ENCODE measurements around the gene ADGRA1. TPM values are rescaled to one million over a fixed set of nuclear protein-coding genes. Genes with fewer than 3 reads are reported as not detected.

The ADGRA1 gene
- polyA plus RNA-seq, 2 of the 4 experiments (the other 2 are of a cell fraction), result not detected

DNA sequence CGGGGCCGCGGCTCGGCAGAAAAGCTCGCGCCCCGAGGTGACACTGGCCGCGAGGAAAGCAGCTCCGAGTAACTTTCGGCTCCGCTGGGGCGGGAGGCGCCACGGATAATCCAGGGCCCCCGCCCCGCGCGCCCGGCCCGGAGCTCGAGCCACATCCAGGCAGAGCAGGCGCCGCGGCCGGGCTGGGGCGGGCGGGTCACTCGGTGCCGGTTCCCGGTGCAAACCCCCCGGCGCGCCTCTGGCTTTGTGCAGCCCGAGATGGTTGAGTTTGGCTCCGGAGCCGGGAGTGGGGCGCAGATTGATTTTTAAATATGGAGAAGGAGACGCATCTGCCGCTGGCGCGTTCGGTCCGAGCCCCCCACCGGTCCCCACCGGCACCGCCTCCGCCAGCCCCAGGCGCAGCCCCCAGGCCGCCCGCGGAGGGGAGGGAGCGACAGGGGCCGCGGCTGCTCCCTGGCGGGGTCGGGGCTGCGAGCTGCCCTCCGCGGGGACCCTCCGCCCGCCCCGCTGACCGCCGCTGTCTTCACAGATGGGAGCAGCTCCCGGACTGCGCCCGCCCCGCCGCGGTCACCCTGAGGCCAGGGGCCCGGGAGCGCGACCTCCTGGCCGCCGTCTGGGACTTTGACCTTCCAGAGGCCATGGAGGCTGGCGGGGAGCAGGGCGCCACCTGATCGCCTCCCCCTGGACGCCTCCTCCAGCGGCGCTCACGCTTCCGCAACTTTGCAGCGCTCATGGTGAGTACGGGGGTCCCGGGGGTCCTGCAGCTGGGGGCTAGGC lies 643 bp downstream of the ADGRA1 start (continued):
- TF ChIP-seq REST (IDR thresholded peaks at IDR 0.05) (no peak), FOXS1 (CRISPR knock-in tag; IDR thresholded peaks at IDR 0.05) (no peak)

GRCh38 chr10:133088956-133089800 lies 1.5 kb downstream of the ADGRA1 start:
- Histone ChIP-seq H3K27ac (no peak overlapping the region), H3K4me3 (no peak overlapping the region; the same call in 2 of the 3 replicates), H3K4me1 (peaks cover 10% of the 10 kb centered on the region; the same call in 2 of the 3 replicates), H3K4me2 (no peak overlapping the region), H3K9me3 (no peaks in the 10 kb centered on the region)
- TF ChIP-seq GATA3 (IDR thresholded peaks at IDR 0.05; ENCODE audit: borderline replicate concordance), result no peak
- ChIA-PET POLR2A (no interaction called here), CTCF (interaction anchor here (1.4 to 1.9 kb wide), 2 partner anchors 13 to 36 kb away, joined by 3 to 4 read pairs; no protein-coding TSS in a partner anchor)
- no peak for ATAC-seq
- no peak for DNase-seq (ENCODE audit: low read depth in 1 of 2, low spot score in 1 of 2)
- 45% methylated on average over 26 of the region's 46 CpGs for WGBS (ENCODE audit: missing lambda C conversion rate)
- FAIRE-seq, result no peak

- no peak for FAIRE-seq
- ChIA-PET POLR2A (no interaction called here), CTCF (interaction anchor here (0.9 to 1.9 kb wide), 2 partner anchors 35 to 45 kb away, joined by 4 read pairs; no protein-coding TSS in a partner anchor)
- no peaks in the 10 kb centered on the region for H3K9me3 ChIP-seq
- H3K27ac ChIP-seq, result no peak overlapping the region
- ATAC-seq, result no peak
- TF ChIP-seq HEYL (CRISPR knock-in tag; IDR thresholded peaks at IDR 0.05) (no peak), ZC3H11A (IDR thresholded peaks at IDR 0.05) (no peak), HOXB13 (CRISPR knock-in tag; IDR thresholded peaks at IDR 0.05; ENCODE audit: low read depth) (no peak), ZSCAN20 (CRISPR knock-in tag; IDR thresholded peaks at IDR 0.05) (no peak), FOXS1 (CRISPR knock-in tag; IDR thresholded peaks at IDR 0.05) (no peak)
- TF ChIP-seq, protein P1, sequence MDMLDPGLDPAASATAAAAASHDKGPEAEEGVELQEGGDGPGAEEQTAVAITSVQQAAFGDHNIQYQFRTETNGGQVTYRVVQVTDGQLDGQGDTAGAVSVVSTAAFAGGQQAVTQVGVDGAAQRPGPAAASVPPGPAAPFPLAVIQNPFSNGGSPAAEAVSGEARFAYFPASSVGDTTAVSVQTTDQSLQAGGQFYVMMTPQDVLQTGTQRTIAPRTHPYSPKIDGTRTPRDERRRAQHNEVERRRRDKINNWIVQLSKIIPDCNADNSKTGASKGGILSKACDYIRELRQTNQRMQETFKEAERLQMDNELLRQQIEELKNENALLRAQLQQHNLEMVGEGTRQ (IDR thresholded peaks at IDR 0.05), result no peak
- WGBS (ENCODE audit: missing lambda C conversion rate), result 25% methylated on average over 13 of the region's 13 CpGs
- no peak overlapping the region for H3K4me3 ChIP-seq
- H3K4me1 ChIP-seq, result peaks cover 10% of the 10 kb centered on the region; the same call in 2 of the 3 replicates
- no peak overlapping the region for H3K4me2 ChIP-seq
- DNase-seq (ENCODE audit: low read depth in 1 of 2, low spot score in 1 of 2), result no peak
These were observed 2.4 kb downstream of the ADGRA1 start for GRCh38 chr10:133090101-133090500.

GRCh38 chr10:133090654-133091053 lies 2.9 kb downstream of the ADGRA1 start:
- H3K4me3 ChIP-seq, result no peak overlapping the region
- no peak overlapping the region for H3K27ac ChIP-seq
- 32% methylated on average over 6 of the region's 7 CpGs for WGBS (ENCODE audit: missing lambda C conversion rate)
- peaks cover 10% of the 10 kb centered on the region; the same call in 2 of the 3 replicates for H3K4me1 ChIP-seq
- no peak for DNase-seq (ENCODE audit: low read depth in 1 of 2, low spot score in 1 of 2)
- H3K9me3 ChIP-seq, result no peaks in the 10 kb centered on the region
- H3K4me2 ChIP-seq, result no peak overlapping the region
- ATAC-seq, result no peak
- POLR2A ChIA-PET, result no interaction called here
- no peak for FAIRE-seq
- CTCF ChIA-PET, result interaction anchor here (0.9 to 1.9 kb wide), 2 partner anchors 34 to 46 kb away, joined by 4 read pairs; no protein-coding TSS in a partner anchor
- TF ChIP-seq NR3C1 (IDR thresholded peaks at IDR 0.05) (no peak), EHMT2 (IDR thresholded peaks at IDR 0.05; ENCODE audit: low read depth) (no peak), HES2 (IDR thresholded peaks at IDR 0.05) (no peak), KDM1A (IDR thresholded peaks at IDR 0.05; ENCODE audit: low read depth) (no peak), HOXA7 (CRISPR knock-in tag; IDR thresholded peaks at IDR 0.05) (no peak), TFCP2L1 (CRISPR knock-in tag; IDR thresholded peaks at IDR 0.05) (no peak), FOSB (CRISPR knock-in tag; IDR thresholded peaks at IDR 0.05) (no peak), POLR2AphosphoS2 (conservative IDR thresholded peaks at IDR 0.05; ENCODE audit: low read length) (no peak), NPAS2 (CRISPR knock-in tag; IDR thresholded peaks at IDR 0.05; ENCODE audit: borderline replicate concordance) (no peak), ESRRA (IDR thresholded peaks at IDR 0.05; ENCODE audit: borderline replicate concordance, low read length) (no peak), RNF2 (IDR thresholded peaks at IDR 0.05; ENCODE audit: borderline replicate concordance, low read depth) (no peak), HDAC2 (IDR thresholded peaks at IDR 0.05) (no peak)
- TF ChIP-seq, protein P2, sequence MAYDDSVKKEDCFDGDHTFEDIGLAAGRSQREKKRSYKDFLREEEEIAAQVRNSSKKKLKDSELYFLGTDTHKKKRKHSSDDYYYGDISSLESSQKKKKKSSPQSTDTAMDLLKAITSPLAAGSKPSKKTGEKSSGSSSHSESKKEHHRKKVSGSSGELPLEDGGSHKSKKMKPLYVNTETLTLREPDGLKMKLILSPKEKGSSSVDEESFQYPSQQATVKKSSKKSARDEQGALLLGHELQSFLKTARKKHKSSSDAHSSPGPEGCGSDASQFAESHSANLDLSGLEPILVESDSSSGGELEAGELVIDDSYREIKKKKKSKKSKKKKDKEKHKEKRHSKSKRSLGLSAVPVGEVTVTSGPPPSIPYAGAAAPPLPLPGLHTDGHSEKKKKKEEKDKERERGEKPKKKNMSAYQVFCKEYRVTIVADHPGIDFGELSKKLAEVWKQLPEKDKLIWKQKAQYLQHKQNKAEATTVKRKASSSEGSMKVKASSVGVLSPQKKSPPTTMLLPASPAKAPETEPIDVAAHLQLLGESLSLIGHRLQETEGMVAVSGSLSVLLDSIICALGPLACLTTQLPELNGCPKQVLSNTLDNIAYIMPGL (CRISPR knock-in tag; IDR thresholded peaks at IDR 0.05; ENCODE audit: borderline replicate concordance), result no peak
- TF ChIP-seq, protein P3, sequence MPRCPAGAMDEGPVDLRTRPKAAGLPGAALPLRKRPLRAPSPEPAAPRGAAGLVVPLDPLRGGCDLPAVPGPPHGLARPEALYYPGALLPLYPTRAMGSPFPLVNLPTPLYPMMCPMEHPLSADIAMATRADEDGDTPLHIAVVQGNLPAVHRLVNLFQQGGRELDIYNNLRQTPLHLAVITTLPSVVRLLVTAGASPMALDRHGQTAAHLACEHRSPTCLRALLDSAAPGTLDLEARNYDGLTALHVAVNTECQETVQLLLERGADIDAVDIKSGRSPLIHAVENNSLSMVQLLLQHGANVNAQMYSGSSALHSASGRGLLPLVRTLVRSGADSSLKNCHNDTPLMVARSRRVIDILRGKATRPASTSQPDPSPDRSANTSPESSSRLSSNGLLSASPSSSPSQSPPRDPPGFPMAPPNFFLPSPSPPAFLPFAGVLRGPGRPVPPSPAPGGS (IDR thresholded peaks at IDR 0.05), result no peak
